GM23248 (cell line): Measurements from ENCODE around the gene SRPK3. TPM values are rescaled to one million over a fixed set of nuclear protein-coding genes. Genes with fewer than 3 reads are reported as not detected.

ENCODE experiments used
- DNase-seq: peaks from one replicate; pipeline ENCODE4 v3.0.0-alpha.2; 2015
- H2AFZ ChIP-seq: fragments of 200-600 bp; sonication (generic); 2 replicates; pipeline ENCODE4 v1.6.1; 2016; ENCODE audit warnings: antibody characterized with exemption
- H3F3A ChIP-seq: fragments of 200-600 bp; sonication (generic); 2 replicates; pipeline ENCODE4 v1.6.1; 2016; ENCODE audit warnings: mild to moderate bottlenecking, antibody characterized with exemption, mixed run types; ENCODE audit not compliant: insufficient read depth
- H3K27ac ChIP-seq: fragments of 200-600 bp; sonication (generic); 2 replicates; pipeline ENCODE4 v1.5.1; 2016; ENCODE audit warnings: mild to moderate bottlenecking
- H3K27me3 ChIP-seq: fragments of 200-600 bp; sonication (generic); replicated peaks from 2 replicates; pipeline ENCODE4 v1.6.1; 2016; ENCODE audit warnings: mild to moderate bottlenecking; ENCODE audit not compliant: insufficient read depth
- H3K36me3 ChIP-seq: fragments of 200-600 bp; sonication (generic); 2 replicates; pipeline ENCODE4 v1.6.1; 2016; ENCODE audit warnings: low read depth, mild to moderate bottlenecking
- H3K4me1 ChIP-seq: fragments of 200-600 bp; sonication (generic); 2 replicates; pipeline ENCODE4 v1.6.1; 2016; ENCODE audit warnings: mild to moderate bottlenecking; ENCODE audit not compliant: insufficient read depth
- H3K4me2 ChIP-seq: fragments of 200-600 bp; sonication (generic); one replicate; pipeline ENCODE4 v1.6.1; 2016; ENCODE audit warnings: mild to moderate bottlenecking; ENCODE audit not compliant: unreplicated experiment
- H3K4me3 ChIP-seq: fragments of 200-600 bp; sonication (generic); 2 replicates; pipeline ENCODE4 v1.5.1; 2016; ENCODE audit warnings: mild to moderate bottlenecking
- H3K79me2 ChIP-seq: fragments of 200-600 bp; sonication (generic); 2 replicates; pipeline ENCODE4 v1.6.1; 2016; ENCODE audit warnings: mild to moderate bottlenecking; ENCODE audit not compliant: insufficient read depth
- H3K9ac ChIP-seq: fragments of 200-600 bp; sonication (generic); 2 replicates; pipeline ENCODE4 v1.6.1; 2016; ENCODE audit warnings: mild to moderate bottlenecking
- H3K9me2 ChIP-seq: fragments of 200-600 bp; sonication (generic); 2 replicates; pipeline ENCODE4 v1.6.1; 2016; ENCODE audit warnings: mixed run types, mild to moderate bottlenecking, moderate library complexity; ENCODE audit not compliant: insufficient read depth
- H3K9me3 ChIP-seq: fragments of 200-600 bp; sonication (generic); one replicate; pipeline ENCODE4 v1.6.1; 2017; ENCODE audit warnings: low read depth
- H4K20me1 ChIP-seq: fragments of 200-600 bp; sonication (generic); 2 replicates; pipeline ENCODE4 v1.6.0; 2016; ENCODE audit not compliant: insufficient read depth
- EZH2 ChIP-seq: fragments of 200-600 bp; sonication (generic); IDR thresholded peaks from 2 replicates; pipeline ENCODE4 v1.6.1; 2018; ENCODE audit warnings: antibody characterized with exemption, mild to moderate bottlenecking; ENCODE audit not compliant: insufficient read depth, poor library complexity, severe bottlenecking
- EZH2phosphoT487 ChIP-seq: fragments of 200-600 bp; sonication (generic); IDR thresholded peaks from 2 replicates; pipeline ENCODE4 v1.6.1; 2018; ENCODE audit warnings: antibody characterized with exemption, moderate library complexity, mild to moderate bottlenecking, low read depth; ENCODE audit not compliant: insufficient read depth
- WGBS, 2 experiments: methylation state at CpG; one replicate each; pipeline ENCODE4 v1.1.6; 2015 to 2017; ENCODE audit warnings: low lambda C conversion rate in 2 of 2, low coverage in 1 of 2; ENCODE audit errors: missing lambda C conversion rate in 2 of 2; 5-methylcytosine and 5-hydroxymethylcytosine counted together
- in situ Hi-C: fragments of 300-500 bp; cut with MboI; formaldehyde crosslinking; loops from 2 replicates; pipeline ENCODE4 v1.15.0; 2020
- polyA plus RNA-seq: library from polyadenylated mRNA; unstranded; fragments of >200 nt; fragmentation: Nextera tagmentation; extraction: Ambion mirVana; gene quantifications from 2 replicates; pipeline ENCODE4 v1.2.1, GENCODE V29; 2016
- total RNA-seq: library from RNA; depleted of rRNA; stranded (reverse); fragments of >200 nt; shearing (Covaris generic); gene quantifications from 2 replicates; pipeline ENCODE4 v1.2.3, GENCODE V29; 2014

The SRPK3 gene
- total and polyA plus RNA-seq, 2 experiments from 2014 or later, result 0.53 to 0.86 TPM

GRCh38 chrX:153769158-153769864 is 11.5 kb upstream of the SRPK3 start:
- TF ChIP-seq EZH2phosphoT487 (no peak), EZH2 (no peak)
- Histone ChIP-seq H2AFZ (no peak overlapping the region), H3K4me2 (no peak overlapping the region), H3K79me2 (peaks cover 9% of the 10 kb centered on the region), H4K20me1 (no peaks in the 10 kb centered on the region), H3K4me3 (no peak overlapping the region), H3K9ac (no peak overlapping the region), H3F3A (no peaks in the 10 kb centered on the region), H3K27ac (no peak overlapping the region), H3K9me3 (no peaks in the 10 kb centered on the region), H3K4me1 (peaks cover 5% of the 10 kb centered on the region; the same call in 1 of the 2 replicates), H3K9me2 (no peaks in the 10 kb centered on the region), H3K36me3 (no peaks in the 10 kb centered on the region), H3K27me3 (no peaks in the 10 kb centered on the region)
- in situ Hi-C loops, result no loop called here
- no peak for DNase-seq
- 77 to 85% methylated on average over 6 to 13 of the region's 23 CpGs for WGBS, 2 experiments

- no peaks in the 10 kb centered on the region for H3K9me2 ChIP-seq
- no peaks in the 10 kb centered on the region for H4K20me1 ChIP-seq
- no peak for TF ChIP-seq EZH2phosphoT487
- TF ChIP-seq EZH2, result no peak
- H3K4me1 ChIP-seq, result peaks cover 5% of the 10 kb centered on the region; the same call in 1 of the 2 replicates
- in situ Hi-C loops, result no loop called here
- H3K27me3 ChIP-seq, result no peaks in the 10 kb centered on the region
- no peaks in the 10 kb centered on the region for H3K9me3 ChIP-seq
- 90% methylated on average over 18 to 19 of the region's 25 CpGs for WGBS, 2 experiments
- H3K4me2 ChIP-seq, result no peak overlapping the region
- no peak overlapping the region for H3K27ac ChIP-seq
- DNase-seq, result no peak
- H3K36me3 ChIP-seq, result no peaks in the 10 kb centered on the region
- peaks cover 1% of the 10 kb centered on the region; the same call in 1 of the 2 replicates for H3K79me2 ChIP-seq
- no peak overlapping the region for H2AFZ ChIP-seq
- H3K4me3 ChIP-seq, result no peak overlapping the region
- H3K9ac ChIP-seq, result no peak overlapping the region
- no peaks in the 10 kb centered on the region for H3F3A ChIP-seq
These were observed 10.8 kb upstream of the SRPK3 start for GRCh38 chrX:153769865-153770600.

- in situ Hi-C loops, result no loop called here
- TF ChIP-seq EZH2phosphoT487 (no peak), EZH2 (no peak)
- Histone ChIP-seq H3K4me1 (peaks cover 5% of the 10 kb centered on the region; the same call in 1 of the 2 replicates), H3K4me2 (no peak overlapping the region), H3K9me3 (no peaks in the 10 kb centered on the region), H3F3A (no peaks in the 10 kb centered on the region), H3K9ac (no peak overlapping the region), H3K9me2 (no peaks in the 10 kb centered on the region), H3K4me3 (no peak overlapping the region), H2AFZ (no peak overlapping the region), H3K27me3 (no peaks in the 10 kb centered on the region), H4K20me1 (no peaks in the 10 kb centered on the region), H3K36me3 (no peaks in the 10 kb centered on the region), H3K27ac (no peak overlapping the region), H3K79me2 (no peaks in the 10 kb centered on the region)
- no peak for DNase-seq
- 94 to 100% methylated on average over 9 to 15 of the region's 18 CpGs for WGBS, 2 experiments
These were observed 10.0 kb upstream of the SRPK3 start for GRCh38 chrX:153770601-153771414.
